Measurements from ENCODE around the gene ATP11A.

- no peak for TF ChIP-seq CTCF (IDR thresholded peaks at IDR 0.05)
- no peak for TF ChIP-seq POLR2A (IDR thresholded peaks at IDR 0.05)
Measured at GRCh38 chr13:112709825-112710783, 20.3 kb downstream of the ATP11A start.
